ENCODE data around the gene SERPINA10.

GRCh38 chr14:94303111-94303510 is 10.0 kb upstream of the SERPINA10 start:
- TF ChIP-seq GATA3 (IDR thresholded peaks at IDR 0.05; ENCODE audit: low read depth, low read length) (no peak), GATA2 (IDR thresholded peaks at IDR 0.05; ENCODE audit: low read depth, low read length) (no peak)
